T-helper 17 cell (primary cell): Measurements from ENCODE around the gene NTN3. TPM values are rescaled to one million over a fixed set of nuclear protein-coding genes. Genes with fewer than 3 reads are reported as not detected.
A peak's percentile ranks its signal among the peaks of the same experiment; 100 is the strongest.

Experiments
- ATAC-seq: fragments of 150-1000 bp; cut with Tn5 transposase; 2 replicates; pipeline ENCODE4 v1.10.0; 2021; ENCODE audit warnings: mild to moderate bottlenecking, moderate library complexity
- DNase-seq, 3 donors: peaks; one replicate each; pipeline versions ENCODE4 v3.0.0 to v3.0.0-alpha.2; 2020 to 2021
- H3K9me3 ChIP-seq: one replicate; pipeline ENCODE4 v1.7.0; 2013; ENCODE audit warnings: low read length, mild to moderate bottlenecking; ENCODE audit not compliant: control insufficient read depth, poor library complexity, severe bottlenecking
- H3K27ac Mint-ChIP-seq: one replicate; pipeline ENCODE4 v1.8.0; 2022; ENCODE audit warnings: mild to moderate bottlenecking, moderate library complexity, mixed read lengths
- H3K27me3 Mint-ChIP-seq: one replicate; pipeline ENCODE4 v1.8.0; 2022; ENCODE audit warnings: mixed read lengths
- H3K36me3 Mint-ChIP-seq: one replicate; pipeline ENCODE4 v1.8.0; 2022; ENCODE audit warnings: low read depth, mixed read lengths
- H3K4me1 Mint-ChIP-seq: one replicate; pipeline ENCODE4 v1.8.0; 2022; ENCODE audit warnings: mild to moderate bottlenecking, mixed read lengths
- H3K4me3 Mint-ChIP-seq: one replicate; pipeline ENCODE4 v1.8.0; 2022; ENCODE audit warnings: mild to moderate bottlenecking, moderate library complexity, mixed read lengths
- total RNA-seq, 4 donors: library from RNA in 2 of 4; stranded (reverse) in 2 of 4; gene quantifications; one replicate each; pipeline ENCODE4 v1.2.3 and lab custom pipeline; 2022 to 2026

NTN3 gene
- total RNA-seq (not detected), total RNA-seq (lab: John Stamatoyannopoulos, UW) (0 to 0.23 reads per million in 2 donors)

DNA sequence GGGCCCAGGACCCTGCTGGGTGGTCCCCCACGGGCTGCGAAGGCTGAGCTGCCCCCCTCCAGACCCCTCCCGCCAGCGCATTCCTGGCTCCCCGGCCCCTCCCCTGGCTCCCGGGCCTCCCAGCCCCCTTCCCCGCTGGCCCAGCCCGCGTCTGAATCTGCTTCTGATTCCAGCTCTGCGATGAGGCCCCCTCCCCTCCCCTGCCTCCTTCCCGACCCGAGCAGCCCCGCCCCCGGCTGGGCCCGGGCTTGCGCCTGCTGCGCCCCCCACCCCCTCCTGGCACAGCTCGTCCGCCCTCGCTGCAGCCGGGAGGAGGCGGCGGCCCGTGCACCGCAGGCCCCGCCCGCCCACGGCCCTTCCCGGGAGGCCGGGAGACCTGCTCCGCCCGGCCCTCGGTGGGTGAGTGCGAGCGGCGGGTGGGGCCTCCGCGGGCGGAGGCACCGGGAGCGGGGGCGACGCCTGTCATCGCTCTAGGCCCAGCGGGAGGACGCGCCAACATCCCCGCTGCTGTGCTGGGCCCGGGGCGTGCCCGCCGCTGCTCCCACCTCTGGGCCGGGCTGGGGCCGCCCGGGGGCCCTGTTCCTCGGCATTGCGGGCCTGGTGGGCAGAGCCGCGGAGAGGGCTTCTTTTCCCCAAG is at the start of gene NTN3:
TSS of gene NTN3 (plus strand) at position 282 of the 637 bp plus-strand sequence. CDS start 405 bp downstream, outside the sequence.
- no peaks in the 10 kb centered on the region for H3K36me3 Mint-ChIP-seq
- peaks cover 19% of the 10 kb centered on the region for H3K27me3 Mint-ChIP-seq
- no peak within 1 kb of the TSS for H3K27ac Mint-ChIP-seq
- peak within 1 kb of the TSS; percentile 70 for H3K4me3 Mint-ChIP-seq
- no peak for ATAC-seq
- no peaks in the 10 kb centered on the region for H3K9me3 ChIP-seq
- no peak for DNase-seq
- H3K4me1 Mint-ChIP-seq = peaks cover 14% of the 10 kb centered on the region

DNA sequence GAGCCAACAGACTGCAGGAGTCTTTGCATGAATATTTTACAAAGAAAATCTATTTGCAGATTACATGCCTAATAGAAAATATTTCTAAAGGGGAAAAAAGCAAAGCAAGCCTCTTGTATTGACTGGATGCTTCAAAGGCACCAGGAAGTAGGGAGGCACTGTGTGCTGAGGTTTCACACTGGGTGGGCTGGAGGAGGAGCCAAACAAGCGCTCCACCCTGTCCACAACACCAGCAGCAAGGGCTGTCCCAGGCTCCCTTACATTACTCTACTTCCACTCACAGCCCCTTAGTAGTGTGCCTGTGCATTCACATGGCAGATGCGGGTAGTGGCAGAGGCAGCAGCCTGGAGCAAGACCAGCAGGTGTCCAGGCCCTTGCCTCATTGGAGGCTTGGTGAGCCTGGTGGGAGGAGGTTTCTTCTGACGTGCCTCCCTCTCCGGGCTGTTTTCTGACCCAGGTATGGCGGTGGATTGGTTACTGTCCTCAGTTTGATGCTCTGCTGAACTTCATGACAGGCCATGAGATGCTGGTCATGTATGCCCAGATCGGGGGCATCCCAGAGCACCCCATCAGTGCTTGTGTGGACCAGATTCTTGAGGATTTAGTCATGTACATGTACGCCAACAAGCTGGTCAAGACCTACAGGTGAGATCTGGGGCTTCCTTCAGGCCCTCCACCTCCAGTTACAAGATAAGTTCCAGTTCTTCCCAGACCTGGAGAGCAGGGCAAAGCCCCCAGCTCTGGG is 48.8 kb upstream of the NTN3 start:
- DNase-seq = no peak
- H3K4me1 Mint-ChIP-seq = no peaks in the 10 kb centered on the region
- H3K4me3 Mint-ChIP-seq = no peak overlapping the region
- H3K9me3 ChIP-seq = no peaks in the 10 kb centered on the region
- no peaks in the 10 kb centered on the region for H3K36me3 Mint-ChIP-seq
- ATAC-seq = no peak
- H3K27me3 Mint-ChIP-seq = no peaks in the 10 kb centered on the region
- no peak overlapping the region for H3K27ac Mint-ChIP-seq

DNA sequence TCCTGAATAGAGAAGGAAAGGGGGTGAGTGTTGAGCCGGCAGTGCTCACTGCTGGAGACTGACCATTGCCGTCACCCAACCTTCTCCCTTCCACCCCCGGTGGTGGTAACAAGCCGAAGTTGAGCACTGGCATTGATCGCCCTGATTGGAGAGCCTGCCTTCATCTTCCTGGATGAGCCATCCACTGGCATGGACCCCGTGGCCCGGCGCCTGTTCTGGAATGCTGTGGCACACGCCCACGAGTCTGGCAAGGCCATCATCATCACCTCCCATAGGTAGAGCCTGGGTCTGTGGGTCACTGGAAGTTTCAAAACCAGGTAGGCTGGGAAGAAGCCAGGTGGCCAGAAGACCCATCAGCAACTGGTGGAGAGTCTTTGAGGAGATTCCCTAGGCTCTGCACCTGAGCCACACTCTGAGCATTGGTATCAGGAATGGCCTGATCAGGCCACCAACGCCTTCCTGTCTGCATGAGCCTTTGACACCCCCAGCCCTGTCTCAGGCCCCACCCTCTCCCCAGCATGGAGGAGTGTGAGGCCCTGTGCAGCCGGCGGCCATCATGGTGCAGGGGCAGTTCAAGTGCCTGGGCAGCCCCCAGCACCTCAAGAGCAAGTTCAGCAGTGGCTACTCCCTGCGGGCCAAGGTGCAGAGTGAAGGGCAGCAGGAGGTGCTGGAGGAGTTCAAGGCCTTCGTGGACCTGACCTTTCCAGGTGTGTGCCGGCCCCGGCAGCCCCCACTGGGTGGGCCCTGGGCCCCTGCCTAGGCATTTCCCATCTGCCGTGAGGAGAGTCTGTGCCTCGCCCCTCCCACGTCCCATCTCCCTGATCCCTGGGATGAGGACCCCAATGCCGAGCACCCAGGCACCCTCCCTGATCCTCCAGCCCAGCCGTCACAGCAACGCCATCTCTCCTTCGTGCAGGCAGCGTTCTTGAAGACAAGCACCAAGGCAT is 46.8 kb upstream of the NTN3 start:
- Mint-ChIP-seq H3K27me3 (no peaks in the 10 kb centered on the region), H3K36me3 (no peaks in the 10 kb centered on the region), H3K4me3 (no peak overlapping the region), H3K27ac (no peak overlapping the region), H3K4me1 (peaks cover 6% of the 10 kb centered on the region)
- ATAC-seq (no peak), DNase-seq (no peak)
- no peaks in the 10 kb centered on the region for H3K9me3 ChIP-seq

DNA sequence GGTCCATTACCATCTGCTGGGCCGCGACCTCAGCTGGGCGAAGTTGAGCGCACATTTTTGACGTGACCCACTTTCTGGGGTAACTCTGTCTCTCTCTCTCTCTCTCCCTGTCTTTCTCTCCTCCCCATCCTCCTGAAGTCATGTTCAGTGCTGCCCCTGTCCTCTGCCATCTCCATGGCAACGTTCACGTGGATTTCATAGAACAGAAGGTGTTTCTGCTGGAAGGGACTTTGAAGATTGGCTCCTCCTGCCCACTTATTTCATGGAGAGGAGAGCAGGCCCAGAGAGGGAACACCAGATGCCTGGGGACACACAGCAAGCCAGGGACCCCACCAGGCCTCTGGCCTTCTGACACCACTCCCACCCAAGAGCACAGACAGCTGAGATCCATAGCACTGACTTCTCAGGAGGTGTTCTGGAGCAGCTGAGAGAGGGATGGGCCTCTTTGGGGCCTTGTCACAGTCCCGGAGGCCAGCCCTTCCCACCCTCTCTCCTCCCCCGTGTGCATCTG is 46.0 kb upstream of the NTN3 start:
- ATAC-seq (no peak), DNase-seq (no peak)
- H3K9me3 ChIP-seq = no peaks in the 10 kb centered on the region
- no peak overlapping the region for H3K4me3 Mint-ChIP-seq
- H3K4me1 Mint-ChIP-seq = peaks cover 8% of the 10 kb centered on the region
- no peaks in the 10 kb centered on the region for H3K36me3 Mint-ChIP-seq
- H3K27ac Mint-ChIP-seq = no peak overlapping the region
- H3K27me3 Mint-ChIP-seq = no peaks in the 10 kb centered on the region

DNA sequence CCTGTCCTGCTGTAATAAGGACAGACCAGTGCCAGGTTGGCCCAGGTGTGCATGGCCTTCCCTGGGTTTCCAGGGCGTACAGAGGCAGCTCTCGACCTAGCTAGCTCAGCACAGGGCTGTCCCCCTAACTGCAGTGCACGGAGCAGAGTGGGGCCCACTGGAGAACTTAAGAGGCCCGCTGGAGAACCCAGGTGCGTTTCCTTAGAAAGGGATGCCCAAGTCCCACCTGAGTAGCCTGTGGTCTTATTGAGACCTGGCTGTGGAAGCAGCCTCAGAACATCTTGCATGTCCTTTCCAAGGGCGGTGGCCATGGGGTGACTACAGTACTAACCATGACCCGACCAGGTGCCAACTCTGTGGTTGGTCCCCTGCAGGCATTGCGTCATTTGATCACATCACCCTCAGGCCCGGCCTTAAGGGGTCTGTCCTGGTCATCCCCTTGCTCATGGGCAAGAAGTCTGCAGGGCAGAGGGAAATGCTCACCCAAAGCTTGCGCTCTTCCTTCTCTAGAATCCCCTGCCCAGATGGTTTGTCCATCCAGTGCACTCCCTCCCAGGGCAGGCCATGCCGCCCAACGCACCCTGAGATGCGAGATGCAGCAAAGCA is 45.2 kb upstream of the NTN3 start:
- H3K4me3 Mint-ChIP-seq = no peak overlapping the region
- no peaks in the 10 kb centered on the region for H3K9me3 ChIP-seq
- no peaks in the 10 kb centered on the region for H3K27me3 Mint-ChIP-seq
- ATAC-seq = no peak
- no peak for DNase-seq
- H3K4me1 Mint-ChIP-seq = peaks cover 13% of the 10 kb centered on the region
- no peak overlapping the region for H3K27ac Mint-ChIP-seq
- no peaks in the 10 kb centered on the region for H3K36me3 Mint-ChIP-seq

DNA sequence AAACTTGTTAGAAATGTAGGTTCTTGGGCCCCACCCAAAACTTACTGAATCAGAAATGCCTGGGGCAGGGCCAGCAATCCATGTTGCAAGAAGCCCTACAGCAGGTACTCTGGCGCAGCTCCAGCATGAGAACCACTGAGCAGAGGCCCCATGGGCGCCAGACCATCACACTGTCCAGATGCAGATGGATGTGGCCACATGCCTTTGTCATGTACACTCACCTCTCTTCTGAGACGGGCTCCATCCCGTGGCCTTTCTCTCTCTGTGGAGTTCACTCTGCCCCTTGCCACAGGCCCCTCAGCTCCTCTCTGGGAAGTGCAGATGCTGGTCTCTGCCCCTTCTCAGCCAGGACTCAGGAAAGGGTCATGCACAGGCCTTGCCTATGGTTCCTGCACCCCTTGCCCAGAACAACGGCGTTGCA is 44.1 kb upstream of the NTN3 start:
- peaks cover 13% of the 10 kb centered on the region for H3K4me1 Mint-ChIP-seq
- no peaks in the 10 kb centered on the region for H3K27me3 Mint-ChIP-seq
- no peak overlapping the region for H3K4me3 Mint-ChIP-seq
- ATAC-seq = no peak
- H3K27ac Mint-ChIP-seq = no peak overlapping the region
- no peak for DNase-seq
- no peaks in the 10 kb centered on the region for H3K9me3 ChIP-seq
- no peaks in the 10 kb centered on the region for H3K36me3 Mint-ChIP-seq

DNA sequence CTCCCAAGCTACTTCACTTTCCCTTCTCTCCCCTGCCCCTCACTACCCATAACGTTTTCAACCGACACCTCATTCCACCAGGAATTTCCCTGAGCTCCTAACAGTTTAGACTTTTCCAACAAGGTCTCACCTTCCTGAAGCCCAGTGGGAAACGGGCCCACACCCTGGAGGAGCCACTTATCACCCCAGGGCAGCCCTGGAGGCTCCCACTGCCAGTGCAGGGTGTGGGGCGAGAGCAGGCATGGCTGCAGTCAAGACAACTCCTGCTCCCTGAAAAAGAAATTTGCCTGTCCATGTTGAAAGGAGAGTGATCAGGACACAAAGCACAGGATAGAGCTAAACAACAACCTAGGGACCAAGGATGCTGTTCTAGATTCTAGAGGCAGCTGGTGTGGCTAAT is 43.6 kb upstream of the NTN3 start:
- H3K9me3 ChIP-seq = no peaks in the 10 kb centered on the region
- peaks cover 13% of the 10 kb centered on the region for H3K4me1 Mint-ChIP-seq
- no peak overlapping the region for H3K27ac Mint-ChIP-seq
- H3K27me3 Mint-ChIP-seq = no peaks in the 10 kb centered on the region
- peak overlapping the region; percentile 92 for H3K4me3 Mint-ChIP-seq
- ATAC-seq (no peak), DNase-seq (no peak)
- H3K36me3 Mint-ChIP-seq = no peaks in the 10 kb centered on the region

DNA sequence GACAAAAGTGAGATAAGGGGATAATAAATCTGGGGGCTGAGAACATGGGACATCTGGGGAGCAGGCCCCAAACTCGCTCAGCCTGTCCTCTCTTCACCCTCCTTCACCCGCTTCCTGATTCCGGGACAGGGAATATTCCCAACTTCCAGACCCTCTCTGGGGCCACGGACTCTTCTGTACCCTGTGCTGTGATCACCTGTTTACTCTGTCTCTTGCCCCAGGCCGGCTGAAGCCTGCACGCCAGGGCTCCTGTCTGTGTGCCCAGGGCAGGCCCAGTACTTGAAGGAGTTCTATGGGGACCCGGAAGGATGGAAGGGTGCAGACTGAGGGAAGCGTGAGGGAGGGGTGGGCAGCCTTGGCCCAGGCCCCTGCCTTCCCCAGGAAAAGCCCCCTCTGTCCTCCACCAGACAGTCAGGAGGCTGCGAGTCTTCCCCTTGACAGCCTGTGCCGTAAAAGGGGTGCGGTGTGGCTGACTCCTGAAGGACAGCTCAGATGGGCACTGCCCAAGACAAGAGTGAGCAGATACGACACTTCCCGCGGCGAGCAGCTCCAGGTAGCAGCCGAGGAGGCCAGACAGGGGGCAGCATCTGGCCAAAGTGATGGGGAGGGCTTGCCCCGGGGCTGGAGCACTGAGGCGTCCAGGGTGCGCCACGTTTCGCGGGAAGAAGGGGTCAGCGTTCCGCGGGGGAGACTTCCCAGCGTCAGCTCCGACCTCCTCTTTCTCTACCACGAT is 42.9 kb upstream of the NTN3 start:
- no peaks in the 10 kb centered on the region for H3K9me3 ChIP-seq
- ATAC-seq (no peak), DNase-seq (no peak)
- H3K36me3 Mint-ChIP-seq = peaks cover 3% of the 10 kb centered on the region
- no peaks in the 10 kb centered on the region for H3K27me3 Mint-ChIP-seq
- no peak overlapping the region for H3K27ac Mint-ChIP-seq
- H3K4me1 Mint-ChIP-seq = peaks cover 13% of the 10 kb centered on the region
- H3K4me3 Mint-ChIP-seq = peak overlapping the region; percentile 92

DNA sequence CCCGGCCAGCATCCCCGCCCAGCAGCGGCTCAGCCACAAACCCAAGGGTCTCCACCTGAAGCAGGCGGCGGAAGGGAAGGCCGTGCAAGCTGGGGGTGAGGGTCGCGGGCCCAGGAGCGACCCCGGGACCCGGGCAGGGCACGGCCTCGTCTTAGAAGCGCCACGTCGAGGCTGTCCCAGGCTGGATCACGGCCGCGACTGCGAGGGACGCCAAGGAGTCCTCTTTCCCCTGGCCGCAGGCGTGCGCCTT is 42.4 kb upstream of the NTN3 start:
- Mint-ChIP-seq H3K27me3 (no peaks in the 10 kb centered on the region), H3K4me1 (peaks cover 13% of the 10 kb centered on the region), H3K4me3 (peak overlapping the region; percentile 92), H3K36me3 (peaks cover 4% of the 10 kb centered on the region), H3K27ac (no peak overlapping the region)
- ATAC-seq = no peak
- H3K9me3 ChIP-seq = no peaks in the 10 kb centered on the region
- DNase-seq = no peak

DNA sequence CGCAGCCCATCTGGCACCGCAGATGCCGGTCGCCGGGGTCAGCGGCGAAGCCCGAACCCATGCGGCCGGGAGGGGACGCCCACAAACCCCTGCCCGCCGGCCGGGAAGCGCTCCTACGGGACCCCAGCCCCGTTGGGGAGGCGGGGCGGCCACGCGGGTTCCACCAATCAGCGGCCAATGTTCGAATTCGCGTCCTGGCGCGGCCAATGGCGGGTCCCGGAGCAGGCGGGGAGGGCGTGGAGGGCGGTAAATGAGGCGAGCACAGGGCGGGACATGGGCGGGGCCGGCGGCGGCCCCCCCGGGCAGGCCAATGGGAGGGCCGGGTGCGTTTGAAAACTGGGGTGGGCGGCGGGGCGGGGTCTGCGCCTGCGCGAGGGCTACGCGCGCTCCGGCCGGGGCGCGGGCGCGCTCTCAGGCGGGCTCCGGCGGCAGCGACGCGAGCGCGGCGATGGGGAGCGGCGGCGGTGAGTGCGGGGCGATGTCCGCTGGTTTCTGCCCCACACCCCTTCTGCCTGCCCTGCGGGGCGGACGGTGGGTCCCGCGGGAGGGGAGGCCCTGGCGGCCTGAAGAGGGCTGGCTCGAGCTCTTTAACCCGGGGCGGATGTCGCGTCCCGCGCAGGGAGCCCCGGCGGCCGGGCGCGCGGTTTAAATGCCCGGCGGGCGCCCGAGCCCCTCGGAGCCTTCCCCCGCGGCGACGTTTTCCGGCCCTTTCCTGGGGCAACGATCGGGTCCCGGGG is 41.9 kb upstream of the NTN3 start, which contains the start of gene CCNF:
TSS of gene CCNF (plus strand) at position 414 of the 737 bp plus-strand sequence. CDS start at position 449, 35 bp downstream.
- DNase-seq = peak; percentile 89 to 99 (median 98)

DNA sequence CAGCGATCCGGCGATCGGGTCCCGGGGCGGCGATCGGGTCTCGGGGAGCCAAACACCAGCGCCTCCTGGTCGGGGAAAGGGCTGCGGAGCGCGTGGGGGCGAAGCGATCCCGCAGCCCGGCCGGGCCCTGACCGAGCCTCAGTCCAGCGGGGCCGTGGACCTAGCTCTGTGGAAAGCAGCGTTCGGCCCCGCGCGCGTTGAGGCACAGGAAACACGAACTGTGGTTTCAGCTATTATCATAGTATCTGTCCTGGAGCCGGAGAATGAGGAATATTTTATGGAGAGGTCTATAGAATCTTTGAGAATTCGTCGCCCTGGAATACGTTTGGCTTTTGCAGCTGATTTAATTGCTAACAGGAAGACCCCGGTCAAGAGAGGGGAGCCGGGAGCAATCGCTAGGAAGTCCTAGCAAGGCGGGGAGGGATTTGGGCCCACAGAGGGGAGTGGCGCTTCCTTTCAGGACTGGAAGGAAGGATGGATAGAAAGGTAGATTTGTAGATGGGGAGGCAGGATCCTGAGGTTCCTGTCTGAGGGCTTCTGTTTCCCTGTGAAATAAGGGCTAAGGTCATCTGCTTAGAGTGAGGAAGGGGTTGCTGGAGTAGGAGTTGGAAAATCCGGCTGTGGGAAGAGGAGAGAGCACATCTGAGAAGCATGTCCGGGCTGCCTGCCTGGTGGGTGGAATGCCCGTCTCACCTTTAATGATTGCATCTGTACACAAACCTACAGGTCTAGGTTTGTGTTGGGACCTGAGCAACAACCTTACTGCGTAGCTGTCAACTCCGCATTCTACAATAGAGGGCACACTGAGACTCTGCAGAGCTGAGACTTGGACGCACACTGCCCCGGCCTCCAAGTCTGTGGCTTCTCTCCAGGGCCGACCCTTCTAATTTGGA is 41.1 kb upstream of the NTN3 start:
- Mint-ChIP-seq H3K4me1 (peaks cover 13% of the 10 kb centered on the region), H3K27ac (peak overlapping the region; percentile 84), H3K27me3 (no peaks in the 10 kb centered on the region), H3K36me3 (peaks cover 4% of the 10 kb centered on the region), H3K4me3 (peak overlapping the region; percentile 92)
- no peak for DNase-seq
- ATAC-seq = no peak
- H3K9me3 ChIP-seq = no peaks in the 10 kb centered on the region

More for the DNA sequence above, 41.9 kb upstream of the NTN3 start, which contains the start of gene CCNF:
- H3K36me3 Mint-ChIP-seq = peaks cover 4% of the 10 kb centered on the region
- ATAC-seq = peak; percentile 97
- peak within 1 kb of the TSS; percentile 92 for H3K4me3 Mint-ChIP-seq
- H3K27ac Mint-ChIP-seq = peak within 1 kb of the TSS; percentile 84
- H3K9me3 ChIP-seq = no peaks in the 10 kb centered on the region
- H3K4me1 Mint-ChIP-seq = peaks cover 13% of the 10 kb centered on the region
- no peaks in the 10 kb centered on the region for H3K27me3 Mint-ChIP-seq
